PC-9 (cell line): Measurements from ENCODE around the gene CLEC16A. TPM values are rescaled to one million over a fixed set of nuclear protein-coding genes. Genes with fewer than 3 reads are reported as not detected.

Source experiments
- BruUV-seq: library from RNA; stranded (reverse); fragments of 400-500 nt; replicated peaks from 2 replicates; lab custom pipeline; 2021; lab: Mats Ljungman, UMichigan
- CTCF ChIA-PET: fragments of 300-600 bp; sonication (Branson Sonifier 250); formaldehyde crosslinking; loops from one replicate; lab custom pipeline; 2022; ENCODE audit warnings: antibody characterized with exemption; lab: Charles Lee
- POLR2A ChIA-PET: fragments of 300-600 bp; sonication (Branson Sonifier 250); formaldehyde crosslinking; loops from one replicate; lab custom pipeline; 2022; ENCODE audit warnings: antibody characterized with exemption; ENCODE audit not compliant: unreplicated experiment; lab: Charles Lee
- DNase-seq, 2 experiments: peaks; one replicate each; pipeline versions ENCODE4 v3.0.0 to v3.0.0-alpha.2; 2015 to 2022; ENCODE audit warnings: mixed read lengths in 1 of 2
- H2AFZ ChIP-seq: fragments of 200-600 bp; sonication (generic); 2 replicates; pipeline ENCODE4 v1.8.1; 2017; ENCODE audit warnings: antibody characterized with exemption
- H3F3A ChIP-seq: fragments of 200-600 bp; sonication (generic); 2 replicates; pipeline ENCODE4 v1.8.1; 2017; ENCODE audit warnings: antibody characterized with exemption, mild to moderate bottlenecking, low read depth; ENCODE audit not compliant: insufficient read depth
- H3K27ac ChIP-seq: fragments of 200-600 bp; sonication (generic); 2 replicates; pipeline ENCODE4 v1.6.1; 2016; ENCODE audit warnings: mixed run types
- H3K27me3 ChIP-seq: fragments of 200-600 bp; sonication (generic); 2 replicates; pipeline ENCODE4 v1.6.1; 2016; ENCODE audit warnings: low read depth, mixed run types; ENCODE audit not compliant: insufficient read depth
- H3K36me3 ChIP-seq: fragments of 200-600 bp; sonication (generic); 2 replicates; pipeline ENCODE4 v1.6.1; 2016; ENCODE audit warnings: low read depth, mixed run types
- H3K4me1 ChIP-seq: fragments of 200-600 bp; sonication (generic); replicated peaks from 2 replicates; pipeline ENCODE4 v1.6.1; 2016; ENCODE audit warnings: mixed run types; ENCODE audit not compliant: insufficient read depth
- H3K4me2 ChIP-seq: fragments of 200-600 bp; sonication (generic); 2 replicates; pipeline ENCODE4 v1.6.1; 2017; ENCODE audit warnings: mixed run types
- H3K4me3 ChIP-seq: fragments of 200-600 bp; sonication (generic); 2 replicates; pipeline ENCODE4 v1.6.1; 2016; ENCODE audit warnings: mixed run types
- H3K79me2 ChIP-seq: fragments of 200-600 bp; sonication (generic); 2 replicates; pipeline ENCODE4 v1.6.1; 2017; ENCODE audit warnings: low read depth, mixed run types
- H3K9me2 ChIP-seq: fragments of 200-600 bp; sonication (generic); 2 replicates; pipeline ENCODE4 v1.8.1; 2017; ENCODE audit warnings: mild to moderate bottlenecking; ENCODE audit not compliant: insufficient read depth
- H3K9me3 ChIP-seq: fragments of 200-600 bp; sonication (generic); 2 replicates; pipeline ENCODE4 v1.8.1; 2016; ENCODE audit warnings: low read depth; ENCODE audit not compliant: insufficient read depth
- H4K20me1 ChIP-seq: fragments of 200-600 bp; sonication (generic); 2 replicates; pipeline ENCODE4 v1.8.1; 2017; ENCODE audit not compliant: insufficient read depth
- EZH2 ChIP-seq: fragments of 200-600 bp; sonication (generic); IDR thresholded peaks from 2 replicates; pipeline ENCODE4 v1.8.0; 2017; ENCODE audit warnings: antibody characterized with exemption, low read depth
- intact Hi-C: fragments of 100-400 bp; cut with micrococcal nuclease; formaldehyde crosslinking; loops from one replicate; pipeline ENCODE4 v1.10.0; 2022; ENCODE audit not compliant: unreplicated experiment
- total RNA-seq: library from RNA; stranded (reverse); gene quantifications from 2 replicates; pipeline ENCODE4 v1.2.3, GENCODE V29; 2021
- TF ChIP-seq, protein P1 (sequence below): fragments of 200-600 bp; sonication (generic); conservative IDR thresholded peaks from 2 replicates; pipeline ENCODE4 v1.6.1; 2017; ENCODE audit warnings: mixed run types, antibody characterized with exemption, mild to moderate bottlenecking, moderate library complexity

Gene CLEC16A
- total RNA-seq, 1 experiment from 2014 or later = 34.9 TPM

GRCh38 chr16:11046382-11046931 is 102.1 kb downstream of the CLEC16A start:
- Histone ChIP-seq H3F3A (no peaks in the 10 kb centered on the region), H3K4me3 (no peak overlapping the region), H3K27ac (no peak overlapping the region), H3K9me2 (no peaks in the 10 kb centered on the region), H3K9me3 (no peaks in the 10 kb centered on the region), H3K79me2 (no peaks in the 10 kb centered on the region), H2AFZ (no peak overlapping the region), H4K20me1 (no peaks in the 10 kb centered on the region), H3K27me3 (no peaks in the 10 kb centered on the region), H3K36me3 (no peaks in the 10 kb centered on the region), H3K4me1 (peaks cover 9% of the 10 kb centered on the region), H3K4me2 (no peak overlapping the region)
- TF ChIP-seq EZH2 = no peak
- TF ChIP-seq, protein P1, sequence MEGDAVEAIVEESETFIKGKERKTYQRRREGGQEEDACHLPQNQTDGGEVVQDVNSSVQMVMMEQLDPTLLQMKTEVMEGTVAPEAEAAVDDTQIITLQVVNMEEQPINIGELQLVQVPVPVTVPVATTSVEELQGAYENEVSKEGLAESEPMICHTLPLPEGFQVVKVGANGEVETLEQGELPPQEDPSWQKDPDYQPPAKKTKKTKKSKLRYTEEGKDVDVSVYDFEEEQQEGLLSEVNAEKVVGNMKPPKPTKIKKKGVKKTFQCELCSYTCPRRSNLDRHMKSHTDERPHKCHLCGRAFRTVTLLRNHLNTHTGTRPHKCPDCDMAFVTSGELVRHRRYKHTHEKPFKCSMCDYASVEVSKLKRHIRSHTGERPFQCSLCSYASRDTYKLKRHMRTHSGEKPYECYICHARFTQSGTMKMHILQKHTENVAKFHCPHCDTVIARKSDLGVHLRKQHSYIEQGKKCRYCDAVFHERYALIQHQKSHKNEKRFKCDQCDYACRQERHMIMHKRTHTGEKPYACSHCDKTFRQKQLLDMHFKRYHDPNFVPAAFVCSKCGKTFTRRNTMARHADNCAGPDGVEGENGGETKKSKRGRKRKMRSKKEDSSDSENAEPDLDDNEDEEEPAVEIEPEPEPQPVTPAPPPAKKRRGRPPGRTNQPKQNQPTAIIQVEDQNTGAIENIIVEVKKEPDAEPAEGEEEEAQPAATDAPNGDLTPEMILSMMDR = no peak
- no TSS peak for BruUV-seq
- no peak for DNase-seq
- POLR2A ChIA-PET = interaction anchor here (0.7 kb wide), 1 partner anchor 12 kb away, joined by 5 read pairs; no protein-coding TSS in a partner anchor
- CTCF ChIA-PET = no interaction called here
- intact Hi-C loops = no loop called here

DNA sequence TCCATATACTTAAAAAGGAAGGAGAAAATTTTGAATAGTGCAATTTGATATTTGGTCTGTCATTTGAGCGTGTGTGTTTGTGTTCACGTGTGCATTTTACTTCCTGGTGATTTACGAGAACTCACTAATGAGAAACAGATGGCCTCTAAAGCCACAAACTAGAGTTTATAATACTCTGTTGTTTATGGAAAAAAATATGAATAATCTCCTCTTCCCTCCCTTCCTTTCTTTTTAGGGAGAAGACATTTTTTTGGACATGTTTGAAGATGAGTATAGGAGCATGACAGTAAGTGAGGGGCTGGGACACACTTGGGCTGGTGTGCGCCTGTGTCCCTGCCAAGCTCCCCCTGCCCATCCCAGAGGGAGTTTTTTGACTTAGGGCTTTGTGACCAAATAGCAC is 102.7 kb downstream of the CLEC16A start:
- intact Hi-C loops = no loop called here
- no peaks in the 10 kb centered on the region for H3K36me3 ChIP-seq
- no peaks in the 10 kb centered on the region for H4K20me1 ChIP-seq
- no peaks in the 10 kb centered on the region for H3F3A ChIP-seq
- no peaks in the 10 kb centered on the region for H3K9me2 ChIP-seq
- no peak for DNase-seq
- CTCF ChIA-PET = no interaction called here
- no peak overlapping the region for H3K27ac ChIP-seq
- H3K4me2 ChIP-seq = no peak overlapping the region
- no peaks in the 10 kb centered on the region for H3K9me3 ChIP-seq
- no TSS peak for BruUV-seq
- H3K27me3 ChIP-seq = no peaks in the 10 kb centered on the region
- POLR2A ChIA-PET = no interaction called here
- no peak overlapping the region for H2AFZ ChIP-seq
- H3K4me3 ChIP-seq = no peak overlapping the region
- no peak for TF ChIP-seq EZH2
- TF ChIP-seq, protein P1 = no peak
- H3K79me2 ChIP-seq = no peaks in the 10 kb centered on the region
- peaks cover 9% of the 10 kb centered on the region for H3K4me1 ChIP-seq

DNA sequence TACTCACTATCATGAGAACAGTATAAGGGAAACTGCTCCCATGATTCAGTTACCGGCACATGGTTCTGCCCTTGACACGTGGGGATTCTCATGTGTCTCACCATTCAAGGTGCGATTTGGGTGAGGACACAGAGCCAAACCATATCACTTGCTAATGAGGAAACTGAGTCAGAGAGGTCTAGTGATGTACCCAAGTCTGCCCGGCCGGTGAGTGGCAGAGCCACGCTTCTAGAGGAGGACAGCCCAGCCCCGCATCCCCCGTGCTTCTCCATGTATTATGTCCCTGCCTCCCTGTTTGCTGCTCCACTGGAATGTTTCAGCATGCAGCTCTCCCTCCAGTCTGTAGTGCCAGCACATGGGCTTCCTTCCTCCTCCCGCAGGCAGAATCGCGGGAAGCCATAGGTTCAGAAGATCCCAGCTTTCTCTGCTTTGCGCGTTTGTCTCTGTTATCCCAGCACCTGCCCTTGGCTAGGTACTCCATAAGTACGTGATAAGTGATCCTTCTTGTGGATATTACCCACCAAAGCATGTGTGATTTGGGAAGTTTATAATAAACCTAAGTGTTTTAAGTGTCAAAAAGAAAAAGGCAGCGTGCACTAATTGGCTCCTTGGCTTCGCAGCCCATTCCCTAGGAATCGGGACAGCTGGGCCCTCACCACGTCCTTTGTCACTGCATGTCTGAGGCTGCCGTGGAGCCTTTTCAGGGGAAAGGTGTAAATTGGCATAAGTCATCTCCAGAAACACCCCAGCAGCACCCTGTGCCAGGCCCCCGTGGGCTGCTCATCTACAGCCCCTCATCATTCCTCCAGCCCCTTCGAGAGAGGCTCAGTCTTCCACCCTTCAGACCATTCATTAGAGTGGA is 103.8 kb downstream of the CLEC16A start:
- no peaks in the 10 kb centered on the region for H4K20me1 ChIP-seq
- CTCF ChIA-PET = interaction anchor here (0.5 kb wide), 1 partner anchor 136 kb away, joined by 10 read pairs; no protein-coding TSS in a partner anchor
- H3K4me2 ChIP-seq = no peak overlapping the region
- no peak overlapping the region for H3K27ac ChIP-seq
- intact Hi-C loops = no loop called here
- H3K4me1 ChIP-seq = peaks cover 9% of the 10 kb centered on the region
- BruUV-seq = no TSS peak
- POLR2A ChIA-PET = no interaction called here
- H3K4me3 ChIP-seq = no peak overlapping the region
- no peaks in the 10 kb centered on the region for H3K9me2 ChIP-seq
- no peak for DNase-seq
- no peak overlapping the region for H2AFZ ChIP-seq
- no peaks in the 10 kb centered on the region for H3K27me3 ChIP-seq
- no peaks in the 10 kb centered on the region for H3K9me3 ChIP-seq
- H3F3A ChIP-seq = no peaks in the 10 kb centered on the region
- H3K36me3 ChIP-seq = no peaks in the 10 kb centered on the region
- no peak for TF ChIP-seq EZH2
- TF ChIP-seq, protein P1 = no peak
- H3K79me2 ChIP-seq = no peaks in the 10 kb centered on the region
